HepG2 (cell line): ENCODE results near the gene ADPRS. TPM values are rescaled to one million over a fixed set of nuclear protein-coding genes. Genes with fewer than 3 reads are reported as not detected.

ENCODE experiments used
- ATAC-seq: fragments of 200-7000 bp; cut with Tn5 transposase; 3 replicates; pipeline ENCODE4 v1.9.1; 2020; ENCODE audit warnings: mild to moderate bottlenecking, moderate library complexity
- BruUV-seq: library from RNA; stranded (reverse); fragments of 400-500 nt; replicated peaks from 2 replicates; lab custom pipeline; 2021; lab: Mats Ljungman, UMichigan
- CTCF ChIA-PET: fragments of 300-600 bp; formaldehyde crosslinking; extraction: SDS; loops from one replicate; lab custom pipeline; 2021; ENCODE audit warnings: low total read pairs, inconsistent platforms, low intra/inter-chr PET ratio; lab: Yijun Ruan, JAX
- POLR2A ChIA-PET: fragments of 350-600 bp; sonication (Branson Sonifier 250); formaldehyde crosslinking; loops from one replicate; lab custom pipeline; 2020; ENCODE audit warnings: antibody characterized with exemption, inconsistent platforms; lab: Yijun Ruan, JAX
- DNase-seq: peaks from one replicate; pipeline ENCODE4 v3.0.0-alpha.2; 2015; ENCODE audit warnings: low spot score
- FAIRE-seq: peaks from 3 replicates; lab custom pipeline; 2011; peaks lifted over from hg19 to GRCh38; lab: Jason Lieb, UNC
- H2AFZ ChIP-seq: one replicate; pipeline ENCODE4 v1.6.1; 2011; ENCODE audit warnings: low read length, inconsistent platforms
- H3K27ac ChIP-seq: fragments of 300-600 bp; 3 replicates; pipeline ENCODE4 v1.8.0; 2011; ENCODE audit warnings: mixed run types, mild to moderate bottlenecking, mixed read lengths, low read length, inconsistent platforms; ENCODE audit not compliant: insufficient read depth; ENCODE audit errors: extremely low read length
- H3K27me3 ChIP-seq, 2 experiments: fragments of 200-600 bp in 1 of 2; 2 replicates in 1 of 2; 3 replicates in 1 of 2; pipeline versions ENCODE4 v1.6.0 to v1.8.0; 2011; ENCODE audit warnings: low read length in 2 of 2, mild to moderate bottlenecking in 2 of 2, moderate library complexity in 2 of 2, inconsistent platforms in 1 of 2; ENCODE audit not compliant: insufficient read depth in 2 of 2, control insufficient read depth in 1 of 2
- H3K36me3 ChIP-seq, 2 experiments: fragments of 200-600 bp in 1 of 2; replicated peaks in 1 of 2; 2 replicates in 1 of 2; 3 replicates in 1 of 2; pipeline versions ENCODE4 v1.5.1 to v1.8.0; 2011; ENCODE audit warnings: low read length in 2 of 2, inconsistent platforms in 1 of 2; ENCODE audit not compliant: insufficient read depth in 2 of 2, control insufficient read depth in 1 of 2
- H3K4me1 ChIP-seq: 2 replicates; pipeline ENCODE4 v1.5.1; 2012; ENCODE audit warnings: low read length, inconsistent platforms; ENCODE audit not compliant: insufficient read depth
- H3K4me2 ChIP-seq: 2 replicates; pipeline ENCODE4 v1.6.0; 2011; ENCODE audit warnings: low read depth, low read length, inconsistent platforms
- H3K4me3 ChIP-seq, 3 experiments: fragments of 200-600 bp in 1 of 3; sonication (generic), shearing (Covaris generic) in 1 of 3; replicated peaks in 1 of 3; 2 replicates each; pipeline ENCODE4 v1.5.1; 2011 to 2016; ENCODE audit warnings: low read length in 3 of 3, inconsistent platforms in 2 of 3, low read depth in 2 of 3, mild to moderate bottlenecking in 2 of 3, control low read depth in 1 of 3, mixed read lengths in 1 of 3; ENCODE audit not compliant: insufficient read depth in 1 of 3
- H3K79me2 ChIP-seq: one replicate; pipeline ENCODE4 v1.6.1; 2011; ENCODE audit warnings: low read length, inconsistent platforms; ENCODE audit not compliant: insufficient read depth
- H3K9ac ChIP-seq: 2 replicates; pipeline ENCODE4 v1.6.0; 2011; ENCODE audit warnings: mild to moderate bottlenecking, low read depth, low read length, inconsistent platforms; ENCODE audit not compliant: insufficient read depth
- H3K9me3 ChIP-seq: 2 replicates; pipeline ENCODE4 v1.5.1; 2012; ENCODE audit warnings: mild to moderate bottlenecking, low read length
- H4K20me1 ChIP-seq: 2 replicates; pipeline ENCODE4 v1.6.0; 2011; ENCODE audit warnings: inconsistent platforms, mild to moderate bottlenecking, low read length, moderate library complexity; ENCODE audit not compliant: insufficient read depth
- FOXP1 ChIP-seq, 2 experiments: fragments of 450-650 bp in 1 of 2; IDR thresholded peaks; 2 replicates each; pipeline ENCODE4 v1.6.1; 2017 to 2018; ENCODE audit warnings: antibody characterized with exemption in 1 of 2
- HNF1A ChIP-seq, 2 experiments: sonication (generic) in 1 of 2; formaldehyde crosslinking in 1 of 2; IDR thresholded peaks; 2 replicates each; pipeline versions ENCODE4 v1.4.0 to v1.6.1; 2016 to 2020; ENCODE audit warnings: borderline replicate concordance in 1 of 2, low read depth in 1 of 2, mild to moderate bottlenecking in 1 of 2, missing genetic modification reagents in 1 of 2
- HNF4A ChIP-seq: sonication (generic); formaldehyde crosslinking; IDR thresholded peaks from 2 replicates; pipeline ENCODE4 v1.4.0; 2020; ENCODE audit warnings: missing genetic modification reagents
- LBX2 ChIP-seq: sonication (generic); formaldehyde crosslinking; IDR thresholded peaks from 2 replicates; pipeline ENCODE4 v1.5.0; 2020; ENCODE audit warnings: missing genetic modification reagents, mild to moderate bottlenecking, borderline replicate concordance
- PAF1 ChIP-seq: IDR thresholded peaks from 2 replicates; pipeline ENCODE4 v1.6.1; 2016; ENCODE audit warnings: missing genetic modification reagents, missing compliant biosample characterization
- PRMT3 ChIP-seq: sonication (generic); formaldehyde crosslinking; IDR thresholded peaks from 2 replicates; pipeline ENCODE4 v1.8.1; 2022; ENCODE audit warnings: low read depth, mild to moderate bottlenecking, moderate library complexity, missing genetic modification reagents, borderline replicate concordance
- SNAI1 ChIP-seq: sonication (generic); formaldehyde crosslinking; IDR thresholded peaks from 2 replicates; pipeline ENCODE4 v1.5.0; 2020; ENCODE audit warnings: mild to moderate bottlenecking, missing genetic modification reagents, borderline replicate concordance
- TBX2 ChIP-seq: sonication (generic); formaldehyde crosslinking; IDR thresholded peaks from 2 replicates; pipeline ENCODE4 v1.5.0; 2020; ENCODE audit warnings: missing genetic modification reagents, mild to moderate bottlenecking, borderline replicate concordance
- THAP8 ChIP-seq: sonication (generic); formaldehyde crosslinking; IDR thresholded peaks from 2 replicates; pipeline ENCODE4 v1.5.1; 2020; ENCODE audit warnings: missing genetic modification reagents, mild to moderate bottlenecking, borderline replicate concordance
- TIGD3 ChIP-seq: sonication (generic); formaldehyde crosslinking; IDR thresholded peaks from 2 replicates; pipeline ENCODE4 v1.5.1; 2020; ENCODE audit warnings: mild to moderate bottlenecking, missing genetic modification reagents, borderline replicate concordance
- ZNF253 ChIP-seq: sonication (generic); formaldehyde crosslinking; IDR thresholded peaks from 2 replicates; pipeline ENCODE4 v1.8.0; 2022; ENCODE audit warnings: mild to moderate bottlenecking, missing genetic modification reagents, borderline replicate concordance
- ZNF292 ChIP-seq: sonication (generic); formaldehyde crosslinking; IDR thresholded peaks from 2 replicates; pipeline ENCODE4 v1.8.1; 2022; ENCODE audit warnings: mild to moderate bottlenecking, low read depth, missing genetic modification reagents, borderline replicate concordance
- ZNF605 ChIP-seq: sonication (generic); formaldehyde crosslinking; IDR thresholded peaks from 2 replicates; pipeline ENCODE4 v1.8.0; 2022; ENCODE audit warnings: mild to moderate bottlenecking, missing genetic modification reagents
- ZNF691 ChIP-seq: sonication (generic); formaldehyde crosslinking; IDR thresholded peaks from 2 replicates; pipeline ENCODE4 v1.4.0; 2020; ENCODE audit warnings: missing genetic modification reagents, low read depth, mild to moderate bottlenecking, borderline replicate concordance
- WGBS: methylation state at CpG from one replicate; pipeline ENCODE4 v1.1.6; 2017; ENCODE audit warnings: low lambda C conversion rate; 5-methylcytosine and 5-hydroxymethylcytosine counted together
- in situ Hi-C: cut with HindIII; loops from 2 replicates; pipeline ENCODE4 v1.10.0; 2017; ENCODE audit warnings: low pct_unique_long_range_greater_than_20kb; ENCODE audit not compliant: extremely low pct_ligation_motif_present
- intact Hi-C: fragments of 100-400 bp; cut with micrococcal nuclease; formaldehyde crosslinking; loops from one replicate; pipeline ENCODE4 v1.10.0; 2022; ENCODE audit not compliant: unreplicated experiment
- polyA plus RNA-seq, 8 experiments: library from polyadenylated mRNA; depleted of rRNA in 3 of 8; stranded (reverse) in 7 of 8; unstranded in 1 of 8; fragments of >200 nt; fragmentation: Illumina TruSeq in 4 of 8; extraction: Trizol in 4 of 8; gene quantifications; 2 replicates each; pipeline versions ENCODE4 v1.2.1 to v1.2.3, GENCODE V29; 2011 to 2016; ENCODE audit warnings: low read depth in 4 of 8, missing spikeins in 1 of 8, mixed read lengths in 1 of 8; ENCODE audit not compliant: insufficient read depth in 1 of 8
- total RNA-seq, 5 experiments: library from RNA; depleted of rRNA; stranded (reverse); fragments of >200 nt; fragmentation: Illumina TruSeq; extraction: Trizol; gene quantifications; 2 replicates each; pipeline ENCODE4 v1.2.3, GENCODE V29; 2016; ENCODE audit warnings: low read depth in 1 of 5

The ADPRS gene
- total and polyA plus RNA-seq, 2 of the 13 experiments (the other 11 are each of a cell fraction or from before 2014, with no cell fraction given): 30.6 to 36.4 TPM

- Histone ChIP-seq H3K79me2 (peaks cover 21% of the 10 kb centered on the region), H3K9ac (peak overlapping the region; percentile 81), H3K27me3 (no peaks in the 10 kb centered on the region; a peak in 1 of 5 replicates), H3K4me1 (peaks cover 23% of the 10 kb centered on the region), H3K36me3 (peaks cover 31 to 37% of the 10 kb centered on the region in 2 experiments), H4K20me1 (0 out of 2 replicates have a peak, but pooled peaks cover 3% of the 10 kb centered on the region), H3K27ac (peak overlapping the region; percentile 58), H3K4me3 (peak overlapping the region; percentile 69 to 96 (median 83)), H3K9me3 (no peaks in the 10 kb centered on the region), H2AFZ (no peak overlapping the region), H3K4me2 (peak overlapping the region; percentile 100)
- ChIA-PET CTCF (no interaction called here), POLR2A (no interaction called here)
- peak; percentile 37 for ATAC-seq
- TSS peak; percentile 85 for BruUV-seq
- 4% methylated on average over 31 of the region's 32 CpGs for WGBS
- in situ Hi-C loops: no loop called here
- intact Hi-C loops: no loop called here
- FAIRE-seq: peak; percentile 54
- DNase-seq: no peak
- TF ChIP-seq LBX2 (CRISPR knock-in tag) (0 out of 2 replicates have a peak, but pooled peaks have one; percentile 47), PRMT3 (no peak), ZNF253 (CRISPR knock-in tag) (no peak), THAP8 (CRISPR knock-in tag) (no peak), FOXP1 (IDR thresholded peaks at IDR 0.05) (no peak), FOXP1 (CRISPR knock-in tag; IDR thresholded peaks at IDR 0.05) (no peak), TBX2 (CRISPR knock-in tag) (no peak), HNF1A (IDR thresholded peaks at IDR 0.05; ENCODE audit: low read depth) (no peak), HNF1A (CRISPR knock-in tag; IDR thresholded peaks at IDR 0.05; ENCODE audit: borderline replicate concordance) (no peak), SNAI1 (CRISPR knock-in tag) (peak; percentile 59; the same call in 1 of the 2 replicates), HNF4A (CRISPR knock-in tag) (no peak), ZNF605 (CRISPR knock-in tag) (no peak), ZNF691 (peak; percentile 23; the same call in 1 of the 2 replicates), ZNF292 (CRISPR knock-in tag) (peak; percentile 14; the same call in 1 of the 2 replicates), PAF1 (no peak), TIGD3 (CRISPR knock-in tag) (no peak)
Measured at GRCh38 chr1:36089393-36090121, 865 bp downstream of the ADPRS start.
